Breast epithelium (tissue), 3 donors: ENCODE results near the gene FBXL7.

Experiments used
- CTCF ChIP-seq, 3 donors: fragments of 450-650 bp; IDR thresholded peaks; one replicate each; pipeline ENCODE4 v1.5.1; 2016 to 2017; ENCODE audit warnings: antibody characterized with exemption in 3 of 3, mild to moderate bottlenecking in 3 of 3, moderate library complexity in 3 of 3
- POLR2AphosphoS5 ChIP-seq, 3 donors: sonication (generic); formaldehyde crosslinking; IDR thresholded peaks; one replicate each; pipeline ENCODE4 v1.6.1; 2017; ENCODE audit warnings: antibody characterized with exemption in 3 of 3

GRCh38 chr5:15927710-15928380, 427.9 kb downstream of the FBXL7 start:
- TF ChIP-seq CTCF (IDR thresholded peaks at IDR 0.05) (no peak), POLR2AphosphoS5 (IDR thresholded peaks at IDR 0.05) (no peak)
